Smooth muscle cell (in vitro differentiated cells): ENCODE measurements around the gene NPSR1. TPM values are rescaled to one million over a fixed set of nuclear protein-coding genes. Genes with fewer than 3 reads are reported as not detected.

Experiments
- DNase-seq: peaks from one replicate; lab custom pipeline; 2025; ENCODE audit not compliant: unreplicated experiment; lab: John Stamatoyannopoulos, UW
- H2AFZ ChIP-seq: fragments of 200-600 bp; sonication (generic); 2 replicates; pipeline ENCODE4 v1.6.0; 2016; ENCODE audit warnings: antibody characterized with exemption, low read depth, mild to moderate bottlenecking
- H3F3A ChIP-seq: fragments of 200-600 bp; sonication (generic); 2 replicates; pipeline ENCODE4 v1.6.0; 2017; ENCODE audit warnings: antibody characterized with exemption, low read depth
- H3K27ac ChIP-seq: fragments of 200-600 bp; sonication (generic); 2 replicates; pipeline ENCODE4 v1.5.1; 2016; ENCODE audit warnings: low read depth, mild to moderate bottlenecking
- H3K27me3 ChIP-seq: fragments of 200-600 bp; sonication (generic); 2 replicates; pipeline ENCODE4 v1.6.1; 2016; ENCODE audit warnings: low read depth, mild to moderate bottlenecking
- H3K36me3 ChIP-seq: fragments of 200-600 bp; sonication (generic); 2 replicates; pipeline ENCODE4 v1.5.1; 2016; ENCODE audit warnings: low read depth
- H3K4me1 ChIP-seq: fragments of 200-600 bp; sonication (generic); 2 replicates; pipeline ENCODE4 v1.5.1; 2016; ENCODE audit warnings: low read depth
- H3K4me2 ChIP-seq: fragments of 200-600 bp; sonication (generic); 2 replicates; pipeline ENCODE4 v1.6.0; 2016; ENCODE audit warnings: mild to moderate bottlenecking
- H3K4me3 ChIP-seq: fragments of 200-600 bp; sonication (generic); 2 replicates; pipeline ENCODE4 v1.5.1; 2016; ENCODE audit warnings: mild to moderate bottlenecking
- H3K79me2 ChIP-seq: fragments of 200-600 bp; sonication (generic); 2 replicates; pipeline ENCODE4 v1.6.0; 2016; ENCODE audit warnings: low read depth, mild to moderate bottlenecking
- H3K9ac ChIP-seq: fragments of 200-600 bp; sonication (generic); 2 replicates; pipeline ENCODE4 v1.6.0; 2016; ENCODE audit warnings: low read depth
- H3K9me3 ChIP-seq: fragments of 200-600 bp; sonication (generic); replicated peaks from 2 replicates; pipeline ENCODE4 v1.5.1; 2016; ENCODE audit warnings: low read depth
- H4K20me1 ChIP-seq: fragments of 200-600 bp; sonication (generic); 2 replicates; pipeline ENCODE4 v1.6.0; 2016; ENCODE audit warnings: low read depth
- CTCF ChIP-seq: fragments of 200-600 bp; sonication (generic); IDR thresholded peaks from 2 replicates; pipeline ENCODE4 v1.5.1; 2017; ENCODE audit warnings: borderline replicate concordance, mild to moderate bottlenecking, antibody characterized with exemption; ENCODE audit not compliant: insufficient read depth, poor library complexity, severe bottlenecking
- WGBS: methylation state at CpG from one replicate; pipeline ENCODE4 v1.1.7; 2016; ENCODE audit warnings: low lambda C conversion rate; 5-methylcytosine and 5-hydroxymethylcytosine counted together
- polyA plus RNA-seq: library from polyadenylated mRNA; unstranded; fragments of >200 nt; fragmentation: Nextera tagmentation; extraction: Ambion mirVana; gene quantifications from 2 replicates; pipeline ENCODE4 v1.2.1, GENCODE V29; 2016
- total RNA-seq: library from RNA; depleted of rRNA; stranded (reverse); fragments of >200 nt; gene quantifications from 2 replicates; pipeline ENCODE4 v1.2.3, GENCODE V29; 2014

NPSR1 gene
- total and polyA plus RNA-seq, 2 experiments from 2014 or later, result not detected

- Histone ChIP-seq H3K36me3 (no peaks in the 10 kb centered on the region), H3K79me2 (no peaks in the 10 kb centered on the region), H3F3A (no peaks in the 10 kb centered on the region), H3K27ac (no peak overlapping the region), H3K4me1 (no peaks in the 10 kb centered on the region), H3K27me3 (no peaks in the 10 kb centered on the region), H2AFZ (no peak overlapping the region), H4K20me1 (no peaks in the 10 kb centered on the region), H3K9me3 (no peaks in the 10 kb centered on the region), H3K4me2 (no peak overlapping the region), H3K4me3 (no peak overlapping the region), H3K9ac (no peak overlapping the region)
- TF ChIP-seq CTCF, result no peak
- 67% methylated on average over 2 of the region's 2 CpGs for WGBS
- DNase-seq, result no peak
Observed at GRCh38 chr7:34723866-34724490, 66.0 kb downstream of the NPSR1 start.

GRCh38 chr7:34726221-34726620 lies 68.2 kb downstream of the NPSR1 start:
- H3K9me3 ChIP-seq, result no peaks in the 10 kb centered on the region
- H4K20me1 ChIP-seq, result no peaks in the 10 kb centered on the region
- H3K36me3 ChIP-seq, result no peaks in the 10 kb centered on the region
- no peaks in the 10 kb centered on the region for H3K79me2 ChIP-seq
- no peak overlapping the region for H3K4me3 ChIP-seq
- TF ChIP-seq CTCF, result no peak
- no peak overlapping the region for H3K4me2 ChIP-seq
- no peak overlapping the region for H3K9ac ChIP-seq
- H3F3A ChIP-seq, result no peaks in the 10 kb centered on the region
- DNase-seq, result no peak
- H3K4me1 ChIP-seq, result no peaks in the 10 kb centered on the region
- H2AFZ ChIP-seq, result no peak overlapping the region
- no peaks in the 10 kb centered on the region for H3K27me3 ChIP-seq
- H3K27ac ChIP-seq, result no peak overlapping the region
- WGBS, result 100% methylated on average over 1 of the region's 1 CpG

GRCh38 chr7:34727464-34727995 lies 69.5 kb downstream of the NPSR1 start:
- Histone ChIP-seq H3K27ac (no peak overlapping the region), H3K4me2 (no peak overlapping the region), H3K4me3 (no peak overlapping the region), H3F3A (no peaks in the 10 kb centered on the region), H3K36me3 (no peaks in the 10 kb centered on the region), H3K9ac (no peak overlapping the region), H2AFZ (no peak overlapping the region), H3K9me3 (no peaks in the 10 kb centered on the region), H3K79me2 (no peaks in the 10 kb centered on the region), H3K27me3 (no peaks in the 10 kb centered on the region), H4K20me1 (no peaks in the 10 kb centered on the region), H3K4me1 (no peaks in the 10 kb centered on the region)
- WGBS, result 93% methylated on average over 2 of the region's 2 CpGs
- TF ChIP-seq CTCF, result no peak
- DNase-seq, result no peak

- no peaks in the 10 kb centered on the region for H4K20me1 ChIP-seq
- no peak overlapping the region for H3K9ac ChIP-seq
- H3K79me2 ChIP-seq, result no peaks in the 10 kb centered on the region
- H3K27ac ChIP-seq, result no peak overlapping the region
- no peaks in the 10 kb centered on the region for H3K36me3 ChIP-seq
- H3K4me3 ChIP-seq, result no peak overlapping the region
- WGBS, result 91% methylated on average over 7 of the region's 7 CpGs
- H3K4me2 ChIP-seq, result no peak overlapping the region
- H2AFZ ChIP-seq, result no peak overlapping the region
- no peaks in the 10 kb centered on the region for H3K9me3 ChIP-seq
- H3K27me3 ChIP-seq, result no peaks in the 10 kb centered on the region
- no peak for TF ChIP-seq CTCF
- no peak for DNase-seq
- no peaks in the 10 kb centered on the region for H3K4me1 ChIP-seq
- H3F3A ChIP-seq, result no peaks in the 10 kb centered on the region
Observed at GRCh38 chr7:34728156-34728555, 70.1 kb downstream of the NPSR1 start.
